Testis (tissue), 2 donors: ENCODE results near the gene ATXN7.

ENCODE experiments used
- POLR2A ChIP-seq: fragments of 450-650 bp; IDR thresholded peaks from one replicate; pipeline ENCODE4 v1.6.1; 2017; ENCODE audit warnings: antibody characterized with exemption, mild to moderate bottlenecking, moderate library complexity
- TF ChIP-seq, protein P1 (sequence below), 3 experiments: fragments of 450-650 bp in 2 of 3; fragments of 200-600 bp in 1 of 3; sonication (generic) in 1 of 3; IDR thresholded peaks; one replicate each; pipeline ENCODE4 v1.5.1; 2016 to 2019; ENCODE audit warnings: antibody characterized with exemption in 3 of 3, mild to moderate bottlenecking in 2 of 3, moderate library complexity in 1 of 3

DNA sequence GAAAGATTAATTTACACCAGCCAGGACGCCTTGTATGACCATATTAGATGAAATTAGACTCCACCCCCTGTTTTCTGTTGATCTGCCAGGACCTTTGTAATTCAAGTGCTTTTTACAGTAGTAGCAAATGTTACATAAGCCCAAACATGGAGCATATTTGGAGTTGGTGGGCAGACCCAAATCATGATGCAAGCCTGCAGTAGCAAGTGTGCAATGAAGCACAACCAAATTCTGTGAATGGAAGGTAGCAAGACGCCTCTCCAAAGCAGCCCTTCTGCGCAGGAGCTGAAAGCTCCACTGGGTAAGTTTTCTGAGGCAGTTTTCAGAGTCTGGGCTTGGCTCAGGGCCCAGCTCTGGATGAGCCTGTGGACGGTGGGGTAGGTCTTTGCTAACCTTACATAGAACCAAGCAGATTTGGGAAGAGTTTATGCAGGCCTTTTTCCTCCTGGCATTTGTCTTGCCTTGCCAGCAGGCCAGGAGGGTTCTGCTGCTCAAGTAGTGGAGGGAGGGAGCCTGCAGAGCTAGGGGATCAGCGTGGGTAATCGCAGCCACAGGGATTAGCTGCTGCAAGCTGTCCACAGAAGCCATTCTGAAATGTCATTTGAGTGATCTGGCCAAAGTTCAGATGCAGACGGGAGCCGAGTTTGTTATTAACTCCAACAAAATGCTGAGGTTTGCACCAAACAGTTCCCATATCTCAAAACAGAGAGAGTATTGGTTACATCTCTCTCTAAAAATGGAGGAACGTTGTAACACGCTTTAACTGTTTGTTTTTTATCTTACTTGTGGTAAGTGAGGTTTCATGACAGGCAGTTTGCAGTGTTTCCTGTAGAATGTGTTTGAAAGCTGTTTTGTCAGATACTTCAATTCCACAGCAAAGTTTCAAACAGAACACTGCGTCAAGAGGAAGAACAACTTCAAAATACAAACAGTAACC, 104.3 kb downstream of the ATXN7 start:
- TF ChIP-seq, protein P1, sequence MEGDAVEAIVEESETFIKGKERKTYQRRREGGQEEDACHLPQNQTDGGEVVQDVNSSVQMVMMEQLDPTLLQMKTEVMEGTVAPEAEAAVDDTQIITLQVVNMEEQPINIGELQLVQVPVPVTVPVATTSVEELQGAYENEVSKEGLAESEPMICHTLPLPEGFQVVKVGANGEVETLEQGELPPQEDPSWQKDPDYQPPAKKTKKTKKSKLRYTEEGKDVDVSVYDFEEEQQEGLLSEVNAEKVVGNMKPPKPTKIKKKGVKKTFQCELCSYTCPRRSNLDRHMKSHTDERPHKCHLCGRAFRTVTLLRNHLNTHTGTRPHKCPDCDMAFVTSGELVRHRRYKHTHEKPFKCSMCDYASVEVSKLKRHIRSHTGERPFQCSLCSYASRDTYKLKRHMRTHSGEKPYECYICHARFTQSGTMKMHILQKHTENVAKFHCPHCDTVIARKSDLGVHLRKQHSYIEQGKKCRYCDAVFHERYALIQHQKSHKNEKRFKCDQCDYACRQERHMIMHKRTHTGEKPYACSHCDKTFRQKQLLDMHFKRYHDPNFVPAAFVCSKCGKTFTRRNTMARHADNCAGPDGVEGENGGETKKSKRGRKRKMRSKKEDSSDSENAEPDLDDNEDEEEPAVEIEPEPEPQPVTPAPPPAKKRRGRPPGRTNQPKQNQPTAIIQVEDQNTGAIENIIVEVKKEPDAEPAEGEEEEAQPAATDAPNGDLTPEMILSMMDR (IDR thresholded peaks at IDR 0.05), result no peak
- TF ChIP-seq POLR2A, result no peak
